MM.1S (cell line): ENCODE measurements around the gene PTPRD.

ENCODE experiments used
- DNase-seq: peaks from one replicate; pipeline ENCODE4 v3.0.0-alpha.2; 2015
- H2AFZ ChIP-seq: fragments of 300-600 bp; sonication (generic); 2 replicates; pipeline ENCODE4 v1.6.0; 2016; ENCODE audit warnings: antibody characterized with exemption, low read length
- H3F3A ChIP-seq: fragments of 300-600 bp; sonication (generic); 2 replicates; pipeline ENCODE4 v1.6.1; 2016; ENCODE audit warnings: mild to moderate bottlenecking, antibody characterized with exemption, low read length, moderate library complexity, mixed read lengths; ENCODE audit not compliant: insufficient read depth
- H3K27ac ChIP-seq: fragments of 300-600 bp; sonication (generic); 2 replicates; pipeline ENCODE4 v1.5.1; 2016; ENCODE audit warnings: mild to moderate bottlenecking, low read length
- H3K27me3 ChIP-seq: fragments of 300-600 bp; sonication (generic); replicated peaks from 2 replicates; pipeline ENCODE4 v1.6.0; 2016; ENCODE audit warnings: low read length; ENCODE audit not compliant: insufficient read depth
- H3K36me3 ChIP-seq: fragments of 300-600 bp; sonication (generic); replicated peaks from 2 replicates; pipeline ENCODE4 v1.6.1; 2016; ENCODE audit warnings: mild to moderate bottlenecking, low read length, mixed read lengths; ENCODE audit not compliant: insufficient read depth
- H3K4me1 ChIP-seq: fragments of 300-600 bp; sonication (generic); 2 replicates; pipeline ENCODE4 v1.6.1; 2016; ENCODE audit warnings: low read length, mixed read lengths
- H3K4me2 ChIP-seq: fragments of 300-600 bp; sonication (generic); 2 replicates; pipeline ENCODE4 v1.6.0; 2016; ENCODE audit warnings: low read depth, low read length
- H3K4me3 ChIP-seq: fragments of 300-600 bp; sonication (generic); 2 replicates; pipeline ENCODE4 v1.5.1; 2016; ENCODE audit warnings: low read length, mixed read lengths
- H3K79me2 ChIP-seq: fragments of 300-600 bp; sonication (generic); 2 replicates; pipeline ENCODE4 v1.6.1; 2016; ENCODE audit warnings: mixed run types, low read length, mixed read lengths
- H3K9ac ChIP-seq: fragments of 300-600 bp; sonication (generic); 2 replicates; pipeline ENCODE4 v1.6.1; 2016; ENCODE audit warnings: low read length, mixed read lengths
- H3K9me2 ChIP-seq: fragments of 300-600 bp; sonication (generic); replicated peaks from 2 replicates; pipeline ENCODE4 v1.6.1; 2016; ENCODE audit warnings: mild to moderate bottlenecking, low read length, mixed read lengths; ENCODE audit not compliant: insufficient read depth
- H3K9me3 ChIP-seq: fragments of 300-600 bp; sonication (generic); replicated peaks from 2 replicates; pipeline ENCODE4 v1.6.1; 2016; ENCODE audit warnings: mild to moderate bottlenecking, low read length, mixed read lengths; ENCODE audit not compliant: insufficient read depth
- H4K20me1 ChIP-seq: fragments of 300-600 bp; sonication (generic); 2 replicates; pipeline ENCODE4 v1.6.1; 2016; ENCODE audit warnings: mild to moderate bottlenecking, low read length, moderate library complexity, mixed read lengths; ENCODE audit not compliant: insufficient read depth
- CTCF ChIP-seq: fragments of 300-600 bp; sonication (generic); IDR thresholded peaks from 2 replicates; pipeline ENCODE4 v1.5.1; 2016; ENCODE audit warnings: antibody characterized with exemption, low read length, mixed read lengths
- EZH2 ChIP-seq: fragments of 300-600 bp; sonication (generic); optimal IDR thresholded peaks from 2 replicates; pipeline ENCODE3; 2017; ENCODE audit warnings: low read depth, mild to moderate bottlenecking, antibody characterized with exemption, low read length, mixed read lengths
- EZH2phosphoT487 ChIP-seq: fragments of 300-600 bp; sonication (generic); IDR thresholded peaks from 2 replicates; pipeline ENCODE4 v1.6.1; 2018; ENCODE audit warnings: antibody characterized with exemption, low read length

The PTPRD gene

GRCh38 chr9:10614196-10614800 lies 1.5 kb upstream of the PTPRD start:
- no peaks in the 10 kb centered on the region for H3F3A ChIP-seq
- no peak overlapping the region for H3K4me2 ChIP-seq

GRCh38 chr9:10613419-10613818 lies 617 bp upstream of the PTPRD start:
- Histone ChIP-seq H3K4me1 (no peaks in the 10 kb centered on the region), H3K79me2 (no peaks in the 10 kb centered on the region), H3K36me3 (no peaks in the 10 kb centered on the region), H3K4me2 (peak overlapping the region; percentile 56; the same call in 1 of the 2 replicates), H3K27ac (no peak overlapping the region), H3K27me3 (no peaks in the 10 kb centered on the region), H3K4me3 (peak overlapping the region; percentile 35; the same call in 1 of the 2 replicates), H2AFZ (peak overlapping the region; percentile 37; the same call in 1 of the 2 replicates), H3K9me3 (no peaks in the 10 kb centered on the region), H3K9ac (no peak overlapping the region; the same call in 1 of the 2 replicates), H3F3A (no peaks in the 10 kb centered on the region), H3K9me2 (no peaks in the 10 kb centered on the region), H4K20me1 (no peaks in the 10 kb centered on the region)
- no peak for TF ChIP-seq EZH2phosphoT487
- no peak for TF ChIP-seq EZH2
- TF ChIP-seq CTCF, result no peak
- DNase-seq, result no peak

More at GRCh38 chr9:10614196-10614800, 1.5 kb upstream of the PTPRD start:
- Histone ChIP-seq H3K4me1 (no peaks in the 10 kb centered on the region), H3K9me2 (no peaks in the 10 kb centered on the region), H3K27ac (no peak overlapping the region), H4K20me1 (no peaks in the 10 kb centered on the region), H3K4me3 (no peak overlapping the region), H3K9me3 (no peaks in the 10 kb centered on the region), H2AFZ (no peak overlapping the region), H3K9ac (no peak overlapping the region), H3K27me3 (no peaks in the 10 kb centered on the region), H3K36me3 (no peaks in the 10 kb centered on the region), H3K79me2 (no peaks in the 10 kb centered on the region)
- no peak for TF ChIP-seq CTCF
- no peak for DNase-seq

- Histone ChIP-seq H3K9me3 (no peaks in the 10 kb centered on the region), H4K20me1 (no peaks in the 10 kb centered on the region), H3F3A (no peaks in the 10 kb centered on the region), H3K36me3 (no peaks in the 10 kb centered on the region), H3K4me1 (no peaks in the 10 kb centered on the region), H3K27me3 (no peaks in the 10 kb centered on the region), H3K9me2 (no peaks in the 10 kb centered on the region), H3K79me2 (no peaks in the 10 kb centered on the region), H3K9ac (no peak overlapping the region), H3K27ac (no peak overlapping the region), H3K4me2 (no peak overlapping the region), H3K4me3 (no peak overlapping the region), H2AFZ (no peak overlapping the region)
- no peak for DNase-seq
- TF ChIP-seq CTCF (no peak), EZH2phosphoT487 (no peak), EZH2 (no peak)
These were observed 7.4 kb downstream of the PTPRD start for GRCh38 chr9:10605388-10605787.
